Ecto neural progenitor cell (in vitro differentiated cells): ENCODE results near the gene ZNF496.
A peak's percentile ranks its signal among the peaks of the same experiment; 100 is the strongest.
"Not testable (repeated sequence)": the region's sequence is repeated elsewhere in the genome, so short reads cannot be mapped to it uniquely, and the experiment has no call there.

Experiments
- DNase-seq: peaks from one replicate; pipeline ENCODE4 v3.0.0-alpha.2; 2018; ENCODE audit warnings: low spot score

ZNF496 gene

DNA sequence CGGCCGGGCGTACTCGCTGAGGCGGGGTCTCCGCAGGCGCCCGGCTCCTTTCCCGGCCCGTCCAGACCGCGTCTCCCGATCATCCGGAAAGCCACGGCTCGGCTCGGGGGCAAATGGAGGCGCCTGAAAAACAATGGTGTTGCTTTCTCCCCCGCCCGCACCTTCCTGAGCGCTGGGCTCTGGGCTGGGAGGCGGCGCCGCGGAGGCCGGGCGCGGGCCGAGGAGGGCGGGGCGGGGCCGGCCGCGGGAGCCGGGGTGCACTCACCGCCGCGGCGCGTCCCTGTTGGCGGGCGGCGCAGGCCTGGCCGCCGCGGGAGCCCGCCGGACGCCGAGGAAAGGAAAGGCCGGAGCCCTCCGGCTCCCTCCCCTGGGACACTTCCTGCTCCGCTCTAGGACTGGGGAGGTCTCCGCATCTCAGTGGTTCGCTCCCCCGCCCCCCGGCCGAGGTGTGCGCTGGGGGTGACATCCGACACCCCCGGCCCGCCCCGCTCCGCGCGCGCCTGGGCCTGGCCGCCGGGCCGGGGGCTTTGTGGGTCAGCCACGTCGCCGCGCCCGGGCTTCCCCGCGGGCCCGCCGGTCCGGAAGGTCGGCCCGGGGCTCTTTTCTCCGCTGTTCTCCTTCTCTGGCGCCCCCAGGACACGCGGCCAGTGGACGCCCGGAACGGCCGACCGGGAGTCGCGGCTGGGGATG lies at the start of gene ZNF496:
Gene ZNF496, minus strand, starts transcription at position 343 of the 690 bp plus-strand sequence. CDS start 2,289 bp downstream, outside the sequence.
- peak; percentile 92 for DNase-seq

DNA sequence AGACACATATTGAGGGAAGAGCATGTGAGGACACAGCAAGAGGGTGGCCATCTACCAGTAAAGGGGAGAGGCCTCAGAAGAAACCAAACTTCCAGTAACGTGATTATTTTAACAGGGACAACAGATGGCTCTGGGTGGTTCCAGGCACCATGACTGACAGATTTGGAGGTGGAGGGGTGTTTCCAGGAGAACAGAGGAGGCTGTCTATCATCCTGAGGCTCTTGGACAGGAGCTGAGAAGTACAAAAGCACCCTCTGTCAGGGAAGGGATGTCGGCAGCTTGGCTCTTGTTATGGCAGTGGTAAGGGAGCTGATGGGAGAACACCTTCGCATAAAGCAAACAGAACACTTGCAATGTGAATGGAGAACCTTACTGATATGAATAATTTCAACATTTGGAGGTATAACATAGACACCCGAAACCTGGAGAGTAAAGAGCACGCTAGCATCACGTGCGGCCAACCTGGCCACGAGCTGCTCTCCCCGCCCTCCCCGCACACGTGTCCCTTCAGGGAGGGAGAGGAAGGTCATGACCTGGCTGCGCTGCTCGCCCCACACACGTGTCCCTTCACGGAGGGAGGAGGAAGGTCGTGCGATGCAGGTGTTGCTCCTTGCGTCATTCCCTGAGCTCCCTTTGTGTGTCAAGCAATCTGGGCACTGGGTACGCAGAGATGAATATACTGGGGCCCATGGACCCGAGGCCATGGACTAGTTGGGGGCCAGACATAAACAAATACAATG lies 46.8 kb upstream of the ZNF496 start:
- DNase-seq = no peak

DNA sequence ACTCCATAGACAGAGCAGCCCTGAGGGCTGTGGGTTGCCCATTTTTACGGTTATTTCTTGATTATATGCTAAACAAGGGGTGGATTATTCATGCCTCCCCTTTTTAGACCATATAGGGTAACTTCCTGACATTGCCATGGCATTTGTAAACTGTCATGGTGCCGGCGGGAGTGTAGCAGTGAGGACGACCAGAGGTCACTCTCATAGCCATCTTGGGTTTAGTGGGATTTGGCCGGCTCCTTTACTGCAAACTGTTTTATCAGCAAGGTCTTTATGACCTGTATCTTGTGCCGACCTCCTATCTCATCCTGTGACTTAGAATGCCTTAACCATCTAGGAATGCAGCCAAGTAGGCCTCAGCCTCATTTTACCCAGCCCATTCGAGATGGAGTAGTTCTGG lies 46.0 kb upstream of the ZNF496 start:
- DNase-seq = not testable (repeated sequence)

DNA sequence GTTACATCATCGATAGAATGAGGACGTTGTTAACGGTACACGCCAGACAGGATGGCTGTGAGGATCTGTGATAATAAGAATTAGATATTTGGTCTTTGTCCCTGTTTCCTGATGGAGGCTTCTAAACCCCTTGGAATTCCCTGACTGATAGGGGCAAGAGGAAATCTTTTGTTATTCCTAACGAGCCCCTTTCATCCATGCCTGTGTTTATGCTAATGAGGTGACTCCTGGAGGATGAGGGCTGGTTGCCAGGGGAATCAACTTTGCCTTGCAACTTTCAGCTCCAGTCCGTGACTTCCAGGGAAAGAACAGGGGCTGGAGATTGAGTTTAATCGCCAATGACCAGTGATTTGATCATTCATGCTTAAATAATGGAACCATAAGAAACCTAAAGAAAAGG lies 45.0 kb upstream of the ZNF496 start:
- DNase-seq = peak; percentile 60

DNA sequence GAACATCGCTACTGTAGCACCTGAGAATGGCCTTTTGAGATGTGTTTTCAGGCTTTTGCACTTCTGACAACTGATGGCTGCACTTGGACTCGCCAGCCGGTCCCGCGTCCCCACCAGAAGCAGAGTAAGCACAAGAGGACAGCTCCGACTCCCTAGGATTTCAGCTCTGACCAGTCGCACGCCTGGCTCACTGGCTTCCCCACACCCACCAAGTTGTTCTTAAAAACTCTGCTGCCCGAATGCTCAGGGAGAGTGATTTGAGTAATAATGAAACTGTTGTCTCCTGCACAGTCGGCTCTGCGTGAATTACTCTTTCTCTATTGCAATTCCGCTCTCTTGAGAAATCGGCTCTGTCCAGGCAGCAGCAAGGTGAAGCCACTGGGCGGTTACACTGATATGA lies 44.1 kb upstream of the ZNF496 start:
- DNase-seq = no peak

DNA sequence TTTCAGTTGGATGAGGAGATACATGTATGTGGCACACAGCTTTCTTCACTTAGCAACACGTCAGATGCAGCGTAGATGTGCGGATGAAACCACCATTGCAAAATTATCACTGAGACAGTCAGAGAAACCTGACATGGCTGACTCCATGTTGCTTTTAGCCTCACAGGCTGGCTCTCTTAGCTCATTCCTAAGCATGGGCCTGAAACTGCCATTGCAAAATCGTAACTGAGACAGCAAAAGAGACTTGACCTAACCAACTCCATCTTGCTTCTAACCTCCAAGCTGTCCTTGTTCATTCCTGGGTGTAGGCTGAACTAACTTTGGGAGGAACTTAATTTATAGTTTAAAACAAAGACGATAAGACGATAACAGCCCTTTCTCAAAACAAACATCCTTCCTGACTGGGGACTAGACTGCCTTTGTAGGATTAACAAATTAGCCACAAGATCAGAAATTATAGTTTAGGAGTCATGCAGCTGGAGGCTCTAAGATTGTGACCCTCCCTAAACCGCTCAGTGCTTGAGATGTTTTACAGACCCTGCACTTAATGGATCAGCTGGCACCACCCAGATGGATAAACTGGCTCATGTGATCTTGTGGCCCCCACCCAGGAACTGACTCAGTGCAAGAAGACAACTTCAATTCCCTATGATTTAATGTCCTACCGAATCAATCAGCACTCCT lies 43.1 kb upstream of the ZNF496 start:
- not testable (repeated sequence) for DNase-seq

DNA sequence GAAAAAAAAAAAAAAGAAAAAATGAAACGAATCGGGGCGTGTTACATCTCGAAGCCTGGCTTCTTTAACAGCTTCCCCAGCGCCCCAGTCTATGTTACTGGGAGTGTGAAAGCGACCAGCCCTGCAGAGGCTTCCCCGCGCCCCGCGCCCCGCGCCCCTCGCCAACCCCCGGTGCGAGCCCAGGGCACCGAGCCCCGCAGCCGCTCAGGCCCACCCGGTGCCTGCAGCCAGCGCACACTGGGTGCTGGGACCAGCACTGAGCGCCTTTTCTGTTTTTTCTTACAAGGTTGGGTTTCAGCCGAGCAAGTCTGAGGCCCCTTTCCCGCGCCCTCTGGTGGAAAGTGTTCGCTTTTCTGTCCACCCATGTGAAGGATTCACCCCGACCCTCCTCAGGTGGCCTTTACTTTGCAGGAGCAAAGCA lies 42.1 kb upstream of the ZNF496 start:
- peak; percentile 55 for DNase-seq

DNA sequence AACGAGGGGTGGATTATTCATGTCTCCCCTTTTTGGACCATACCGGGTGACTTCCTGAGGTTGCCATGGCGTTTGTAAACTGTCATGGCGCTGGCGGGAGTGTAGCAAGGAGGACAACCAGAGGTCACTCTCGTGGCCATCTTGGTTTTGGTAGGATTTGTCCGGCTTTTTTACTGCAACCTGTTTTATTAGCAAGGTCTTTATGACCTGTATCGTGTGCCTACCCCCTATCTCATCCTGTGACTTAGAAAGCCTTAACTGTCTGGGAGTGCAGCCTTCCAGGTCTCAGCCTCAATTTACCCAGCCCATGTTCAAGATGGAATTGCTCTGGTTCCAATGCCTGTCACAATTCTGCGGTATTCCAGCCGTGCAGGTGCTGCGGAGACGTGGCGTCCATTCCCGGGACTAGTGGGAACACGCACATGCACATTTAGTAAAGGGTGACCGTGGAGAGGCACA lies 40.2 kb upstream of the ZNF496 start:
- DNase-seq = no peak

DNA sequence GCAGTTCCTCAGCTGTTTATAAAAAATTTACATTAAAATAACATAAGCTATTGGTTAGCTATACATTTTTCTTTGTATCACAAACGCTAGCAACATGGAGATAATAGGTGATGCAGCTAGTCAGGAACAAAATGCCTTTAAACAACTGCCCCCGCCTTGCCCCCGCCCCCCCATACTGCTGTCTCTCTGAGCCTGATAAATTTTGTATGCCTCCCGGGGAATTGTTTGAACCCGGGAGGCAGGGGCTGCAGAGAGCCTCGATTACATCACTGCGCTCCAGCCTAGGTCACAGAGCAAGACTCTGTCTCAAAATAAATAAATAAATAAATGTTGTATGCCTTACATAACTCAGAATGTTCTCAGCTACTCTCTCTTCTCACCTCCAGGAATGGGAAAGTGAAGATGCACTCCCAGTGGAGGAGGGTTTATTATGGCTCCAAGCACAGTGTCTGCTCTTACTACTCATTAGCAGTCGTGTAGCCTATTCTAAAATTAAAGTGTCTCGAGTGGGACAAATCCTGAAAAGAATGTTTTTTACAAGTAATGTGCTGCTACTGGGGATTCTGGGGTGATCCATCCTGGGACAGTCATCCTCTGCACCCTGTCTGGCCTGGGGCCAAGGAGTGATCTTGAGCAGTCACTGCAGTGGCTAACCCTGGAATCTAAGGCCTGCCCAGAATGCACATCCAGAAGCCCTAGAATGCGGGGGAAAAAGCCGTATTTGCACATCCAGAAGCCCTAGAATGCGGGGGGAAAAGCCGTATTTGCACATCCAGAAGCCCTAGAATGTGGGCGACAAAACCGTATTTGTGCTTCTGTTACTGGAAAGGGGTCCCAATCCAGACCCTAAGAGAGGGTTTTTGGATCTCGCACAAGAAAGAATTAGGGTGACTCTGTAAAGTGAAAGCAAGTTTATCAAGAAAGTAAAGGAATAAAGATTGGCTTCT lies 39.4 kb upstream of the ZNF496 start:
- DNase-seq = no peak

DNA sequence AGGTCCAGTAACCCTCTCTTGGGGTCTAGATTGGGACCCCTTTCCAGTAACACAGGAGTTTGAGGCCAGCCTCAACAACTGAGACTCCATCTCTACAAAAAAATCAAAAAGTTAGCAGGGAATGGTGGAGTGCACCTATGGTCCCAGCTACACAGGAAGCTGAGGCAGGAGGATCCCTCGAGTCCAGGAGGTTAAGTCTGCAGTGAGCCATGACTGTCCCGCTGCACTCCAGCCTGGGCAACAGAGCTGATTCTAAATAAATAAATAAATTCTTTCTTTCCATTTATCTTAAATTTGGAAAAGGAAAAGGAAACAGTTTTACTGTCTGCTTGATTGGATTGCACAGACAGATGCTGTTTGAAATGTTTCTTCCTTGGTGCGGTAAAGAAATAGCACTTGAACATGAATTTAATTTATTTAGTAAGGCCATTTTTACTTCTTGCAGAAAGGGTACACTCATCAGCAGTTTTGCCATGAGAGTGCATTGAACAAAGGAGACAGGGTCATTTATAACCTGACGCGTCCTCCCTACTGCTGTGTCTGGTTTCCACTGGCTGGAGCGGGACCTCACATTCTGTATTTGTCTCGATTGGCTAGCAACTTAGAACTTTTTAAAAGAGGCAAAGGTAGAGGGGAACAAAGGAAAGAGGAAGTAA lies 37.0 kb upstream of the ZNF496 start:
- no peak for DNase-seq

DNA sequence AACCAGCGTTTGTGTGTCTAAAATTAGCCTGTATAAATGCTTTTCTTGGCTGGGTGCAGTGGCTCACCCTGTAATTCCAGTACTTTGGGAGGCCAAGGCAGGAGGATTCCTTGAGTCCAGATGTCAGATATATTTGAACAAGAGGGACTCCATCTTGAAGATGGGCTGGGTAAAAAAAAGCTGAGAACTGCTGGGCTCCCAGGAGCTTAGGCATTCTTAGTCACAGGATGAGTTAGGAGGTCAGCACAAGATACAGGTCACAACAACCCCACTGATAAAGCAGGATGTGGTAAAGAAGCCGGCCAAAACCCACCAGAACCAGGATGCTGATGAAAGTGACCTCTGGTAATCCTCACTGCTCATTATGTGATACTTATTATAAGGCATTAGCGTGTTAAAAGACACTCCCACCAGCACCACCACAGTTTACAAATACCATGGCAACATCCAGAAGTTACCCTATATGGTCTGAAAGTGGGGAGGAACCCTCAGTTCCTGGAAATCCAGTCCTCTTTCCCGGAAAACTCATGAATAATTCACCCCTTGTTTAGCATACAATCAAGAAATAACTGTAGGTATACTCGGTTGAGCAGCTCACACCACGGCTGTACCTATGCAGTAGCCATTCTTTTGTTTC lies 36.2 kb upstream of the ZNF496 start:
- no peak for DNase-seq

DNA sequence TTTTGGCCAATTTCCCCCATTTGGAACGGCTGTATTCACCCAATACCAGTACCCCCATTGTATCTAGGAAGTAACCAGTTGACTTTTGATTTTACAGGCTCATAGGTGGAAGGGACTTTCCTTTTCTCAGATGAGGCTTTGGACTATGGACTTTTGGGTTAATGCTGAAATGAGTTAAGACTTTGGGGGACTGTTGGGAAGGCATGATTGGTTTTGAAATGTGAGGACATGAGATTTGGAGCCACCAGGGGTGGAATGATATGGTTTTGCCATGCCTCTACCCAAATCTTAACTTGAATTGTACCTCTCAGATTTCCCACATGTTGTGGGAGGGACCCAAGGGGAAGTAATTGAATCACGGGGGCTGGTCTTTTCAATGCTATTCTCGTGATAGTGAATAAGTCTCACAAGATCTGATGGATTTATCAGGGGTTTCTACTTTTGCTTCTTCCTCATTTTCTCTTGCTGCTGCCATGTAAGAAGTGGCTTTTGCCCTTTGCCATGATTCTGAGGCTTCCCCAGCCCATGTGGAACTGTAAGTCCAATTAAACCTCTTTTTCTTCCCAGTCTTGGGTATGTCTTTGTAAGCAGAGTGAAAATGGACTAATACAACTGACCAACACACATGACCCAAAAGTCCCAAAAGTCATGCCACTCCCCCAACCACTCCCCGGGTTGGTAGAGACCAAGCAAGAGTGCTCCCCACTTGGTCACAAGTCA lies 35.4 kb upstream of the ZNF496 start:
- DNase-seq = no peak

DNA sequence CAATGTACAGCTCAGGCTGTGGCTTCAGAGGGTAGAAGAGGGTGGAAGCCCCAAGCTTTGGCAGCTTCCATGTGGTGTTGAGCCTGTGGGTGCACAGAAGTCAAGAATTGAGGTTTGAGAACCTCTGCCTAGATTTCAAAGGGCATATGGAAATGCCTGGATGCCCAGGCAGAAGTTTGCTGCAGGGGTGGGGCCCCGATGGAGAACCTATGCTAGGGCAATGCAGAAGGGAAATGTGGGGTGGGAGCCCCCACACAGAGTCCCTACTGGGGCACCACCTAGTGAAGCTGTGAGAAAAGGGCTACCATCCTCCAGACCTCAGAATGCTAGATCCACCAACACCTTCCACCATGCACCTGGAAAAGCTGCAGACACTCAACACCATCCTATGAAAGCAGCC lies 34.7 kb upstream of the ZNF496 start:
- not testable (repeated sequence) for DNase-seq

DNA sequence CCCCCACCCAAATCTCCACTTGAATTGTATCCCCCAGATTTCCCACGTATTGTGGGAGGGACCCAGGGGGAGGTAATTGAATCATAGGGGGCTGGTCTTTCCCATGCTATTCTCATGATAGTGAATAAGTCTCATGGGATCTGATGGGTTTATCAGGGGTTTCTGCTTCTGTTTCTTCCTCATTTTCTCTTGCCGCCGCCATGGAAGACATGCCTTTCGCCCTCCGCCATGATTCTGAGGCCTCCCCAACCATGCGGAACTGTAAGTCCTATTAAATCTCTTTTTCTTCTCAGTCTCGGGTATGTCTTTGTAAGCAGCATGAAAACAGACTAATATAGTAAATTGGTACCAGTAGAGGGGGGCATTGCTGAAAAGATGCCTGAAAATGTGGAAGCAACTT lies 33.4 kb upstream of the ZNF496 start:
- no peak for DNase-seq

DNA sequence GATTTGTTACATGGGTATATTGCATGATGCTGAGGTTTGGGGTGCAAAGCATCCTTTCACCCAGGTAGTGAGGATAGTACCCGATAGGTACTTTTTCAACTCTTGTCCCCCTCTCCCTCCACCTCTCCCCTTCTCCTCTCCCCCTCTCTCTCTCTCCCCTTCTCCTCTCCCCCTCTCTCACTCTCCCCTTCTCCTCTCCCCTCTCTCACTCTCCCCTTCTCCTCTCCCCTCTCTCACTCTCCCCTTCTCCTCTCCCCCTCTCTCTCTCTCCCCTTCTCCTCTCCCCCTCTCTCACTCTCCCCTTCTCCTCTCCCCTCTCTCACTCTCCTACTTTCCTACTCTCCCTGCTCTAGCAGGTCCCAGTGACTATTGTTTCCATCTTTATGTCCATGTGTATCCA lies 31.3 kb upstream of the ZNF496 start:
- DNase-seq = not testable (repeated sequence)

DNA sequence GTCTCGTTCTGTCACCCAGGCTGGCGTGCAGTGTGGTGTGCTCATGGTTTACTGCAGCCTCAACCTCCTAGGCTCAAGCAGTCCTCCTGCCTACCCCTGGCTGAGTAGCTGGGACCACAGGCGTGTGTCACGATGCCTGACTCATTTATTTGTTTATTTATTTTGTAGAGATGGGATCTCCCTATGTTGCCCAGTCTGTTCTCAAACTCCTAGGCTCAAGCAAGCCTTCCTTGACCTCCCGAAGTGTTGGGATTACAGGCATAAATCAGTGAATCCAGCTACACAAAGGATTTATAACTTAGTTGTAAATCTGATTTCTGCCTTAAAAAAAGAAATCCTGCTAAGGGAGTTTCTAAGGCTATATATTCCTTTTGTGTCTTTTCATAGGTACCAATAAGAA lies 30.5 kb upstream of the ZNF496 start:
- no peak for DNase-seq

DNA sequence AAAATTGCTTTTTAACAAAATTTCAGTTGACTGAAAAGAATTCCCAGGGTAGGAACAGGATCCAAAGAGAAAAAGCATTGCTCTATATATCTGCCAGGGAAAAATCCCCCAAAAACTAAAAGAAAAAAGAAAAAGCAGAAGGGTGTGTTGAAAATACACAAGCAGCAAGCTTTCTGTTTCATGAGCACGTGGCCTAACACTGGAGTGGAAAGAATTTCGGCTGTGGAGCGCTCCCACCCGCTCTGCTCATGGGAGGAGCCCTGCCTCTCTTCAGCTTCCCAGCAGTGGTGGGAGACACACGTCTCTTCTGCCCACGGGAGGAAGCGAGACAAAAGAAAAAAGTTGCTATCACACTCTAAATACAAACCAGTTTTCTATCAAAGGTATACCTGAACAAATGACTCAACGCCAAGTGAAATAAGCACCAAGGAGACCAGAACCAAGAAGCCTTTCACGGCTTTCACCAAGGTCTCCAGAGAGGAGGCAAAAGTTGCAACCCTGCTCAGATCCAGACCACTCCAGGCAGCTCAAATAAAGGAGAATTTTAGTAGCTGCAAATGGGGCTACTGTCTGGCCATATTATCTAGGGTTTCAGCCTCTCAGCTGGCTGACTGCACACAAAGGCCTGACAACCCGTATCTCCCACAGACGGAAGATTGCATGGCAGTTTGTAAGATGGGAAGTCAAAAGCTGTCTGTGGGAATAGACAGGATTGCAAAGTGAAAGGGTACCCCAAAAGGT lies 29.5 kb upstream of the ZNF496 start:
- no peak for DNase-seq

DNA sequence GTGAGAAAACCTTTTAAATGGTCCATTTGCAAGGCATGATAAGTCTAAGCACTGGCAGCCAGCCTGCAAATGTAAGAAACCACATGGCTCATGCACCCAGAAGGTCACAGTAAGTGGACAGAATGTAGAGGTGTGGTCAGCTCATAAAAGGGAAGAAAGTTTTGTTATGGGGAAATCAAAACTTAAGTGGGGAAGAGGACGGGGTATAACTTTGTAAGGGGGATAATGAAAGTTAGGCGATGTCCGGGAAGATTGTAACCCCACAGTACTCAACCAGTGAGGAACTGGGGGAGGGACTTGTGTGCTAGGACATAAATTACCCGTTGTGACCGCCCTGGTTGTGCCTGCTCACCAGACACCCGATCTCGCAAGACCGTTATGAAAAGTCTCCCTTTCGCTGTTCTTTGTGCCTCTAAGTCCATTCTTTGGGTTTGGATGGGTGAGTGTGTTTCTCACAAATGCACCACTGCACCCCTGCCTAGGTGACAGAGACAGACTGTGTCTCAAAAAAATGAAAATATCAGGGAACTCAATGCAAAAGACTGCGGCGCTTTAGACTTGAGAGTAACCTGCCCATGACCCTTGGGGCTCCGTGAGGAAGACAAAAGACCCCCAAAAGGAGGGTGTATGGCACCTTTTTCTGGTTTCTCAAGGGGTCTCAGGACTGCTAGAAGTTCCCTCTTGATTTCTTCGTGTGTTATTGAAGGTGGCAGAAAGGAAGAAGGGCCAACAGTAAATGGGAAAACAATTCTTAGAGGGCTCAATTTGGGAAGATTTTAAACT lies 28.6 kb upstream of the ZNF496 start:
- DNase-seq = no peak

DNA sequence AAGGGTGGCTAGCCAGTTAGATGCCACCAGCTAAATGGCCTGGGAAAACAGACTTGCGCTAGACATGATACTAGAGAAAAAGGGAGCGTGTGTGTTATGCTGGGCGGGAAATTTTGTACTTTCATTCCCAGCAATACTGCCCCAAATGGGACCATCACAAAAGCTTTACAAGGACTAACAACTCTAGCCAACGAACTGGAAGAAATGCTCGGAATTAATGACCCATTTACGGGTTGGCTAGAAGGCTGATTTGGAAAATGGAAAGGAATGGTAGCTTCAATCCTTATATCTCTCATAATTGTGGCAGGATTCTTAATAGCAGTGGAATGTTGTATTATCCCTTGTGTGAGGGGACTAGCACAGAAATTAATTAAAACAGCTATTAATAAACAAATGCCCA lies 27.9 kb upstream of the ZNF496 start:
- no peak for DNase-seq
